HepG2 (cell line): ENCODE results near the gene B3GAT3. TPM values are rescaled to one million over a fixed set of nuclear protein-coding genes. Genes with fewer than 3 reads are reported as not detected.

Experiments used
- ELF1 ChIP-seq: sonication (generic); formaldehyde crosslinking; IDR thresholded peaks from 2 replicates; pipeline ENCODE4 v1.4.0; 2020; ENCODE audit warnings: missing genetic modification reagents
- ESRRA ChIP-seq: sonication (generic); formaldehyde crosslinking; IDR thresholded peaks from 2 replicates; pipeline ENCODE4 v1.5.1; 2020; ENCODE audit warnings: mild to moderate bottlenecking, low read depth, missing genetic modification reagents
- GABPB1 ChIP-seq: IDR thresholded peaks from 2 replicates; pipeline ENCODE4 v1.6.1; 2016; ENCODE audit warnings: mild to moderate bottlenecking, missing genetic modification reagents, moderate library complexity, missing compliant biosample characterization
- HDAC1 ChIP-seq: sonication (generic); formaldehyde crosslinking; IDR thresholded peaks from 2 replicates; pipeline ENCODE4 v1.5.1; 2020; ENCODE audit warnings: mild to moderate bottlenecking, missing genetic modification reagents
- HOXA5 ChIP-seq: sonication (generic); formaldehyde crosslinking; IDR thresholded peaks from 2 replicates; pipeline ENCODE4 v1.4.0; 2020; ENCODE audit warnings: missing genetic modification reagents
- MAFK ChIP-seq, 2 experiments: IDR thresholded peaks in 1 of 2; conservative IDR thresholded peaks in 1 of 2; 2 replicates each; pipeline ENCODE4 v1.6.1; 2011; ENCODE audit warnings: improper control_type of control experiment in 2 of 2, low read length in 2 of 2
- MAZ ChIP-seq, 2 experiments: sonication (generic) in 1 of 2; formaldehyde crosslinking in 1 of 2; IDR thresholded peaks; 2 replicates each; pipeline versions ENCODE4 v1.5.0 to v1.6.1; 2012 to 2020; ENCODE audit warnings: low read depth in 2 of 2, mild to moderate bottlenecking in 2 of 2, borderline replicate concordance in 1 of 2, improper control_type of control experiment in 1 of 2, low read length in 1 of 2, missing genetic modification reagents in 1 of 2, moderate library complexity in 1 of 2
- PHF8 ChIP-seq: sonication (generic); formaldehyde crosslinking; IDR thresholded peaks from 2 replicates; pipeline ENCODE4 v1.5.0; 2020; ENCODE audit warnings: missing genetic modification reagents
- POLR2A ChIP-seq, 2 experiments: IDR thresholded peaks; 2 replicates each; pipeline ENCODE4 v1.6.1; 2011; ENCODE audit warnings: low read depth in 2 of 2, low read length in 2 of 2, mild to moderate bottlenecking in 1 of 2, moderate library complexity in 1 of 2; ENCODE audit not compliant: insufficient read depth in 1 of 2
- PPARG ChIP-seq: conservative IDR thresholded peaks from 2 replicates; pipeline ENCODE4 v1.6.1; 2016; ENCODE audit warnings: missing biosample characterization, missing genetic modification reagents
- RAD51 ChIP-seq: fragments of 450-650 bp; IDR thresholded peaks from 2 replicates; pipeline ENCODE4 v1.6.1; 2016; ENCODE audit warnings: borderline replicate concordance
- SIN3A ChIP-seq: IDR thresholded peaks from 2 replicates; pipeline ENCODE4 v1.6.1; 2011; ENCODE audit warnings: low read depth, mild to moderate bottlenecking, control low read depth, low read length, borderline replicate concordance
- STAG1 ChIP-seq: sonication (generic); formaldehyde crosslinking; IDR thresholded peaks from 2 replicates; pipeline ENCODE4 v1.4.0; 2020; ENCODE audit warnings: missing genetic modification reagents
- ZBTB2 ChIP-seq: sonication (generic); formaldehyde crosslinking; IDR thresholded peaks from 2 replicates; pipeline ENCODE4 v1.8.0; 2022; ENCODE audit warnings: low read depth, missing genetic modification reagents
- ZBTB7A ChIP-seq: sonication (generic); formaldehyde crosslinking; IDR thresholded peaks from 2 replicates; pipeline ENCODE4 v1.8.0; 2022; ENCODE audit warnings: mild to moderate bottlenecking, missing genetic modification reagents
- ZBTB7B ChIP-seq: sonication (generic); formaldehyde crosslinking; IDR thresholded peaks from 2 replicates; pipeline ENCODE4 v1.4.0; 2020; ENCODE audit warnings: missing genetic modification reagents
- ZIK1 ChIP-seq: sonication (generic); formaldehyde crosslinking; IDR thresholded peaks from 2 replicates; pipeline ENCODE4 v1.5.0; 2020; ENCODE audit warnings: mild to moderate bottlenecking, low read depth, missing genetic modification reagents, borderline replicate concordance
- ZNF280D ChIP-seq: sonication (generic); formaldehyde crosslinking; IDR thresholded peaks from 2 replicates; pipeline ENCODE4 v1.5.1; 2020; ENCODE audit warnings: mild to moderate bottlenecking, missing genetic modification reagents
- ZNF331 ChIP-seq: sonication (generic); formaldehyde crosslinking; IDR thresholded peaks from 2 replicates; pipeline ENCODE4 v1.4.0; 2020; ENCODE audit warnings: missing genetic modification reagents
- ZNF414 ChIP-seq: sonication (generic); formaldehyde crosslinking; IDR thresholded peaks from 2 replicates; pipeline ENCODE4 v1.5.0; 2020; ENCODE audit warnings: missing genetic modification reagents
- ZNF777 ChIP-seq: sonication (generic); formaldehyde crosslinking; IDR thresholded peaks from 2 replicates; pipeline ENCODE4 v1.4.0; 2020; ENCODE audit warnings: missing genetic modification reagents
- polyA plus RNA-seq, 8 experiments: library from polyadenylated mRNA; depleted of rRNA in 3 of 8; stranded (reverse) in 7 of 8; unstranded in 1 of 8; fragments of >200 nt; fragmentation: Illumina TruSeq in 4 of 8; extraction: Trizol in 4 of 8; gene quantifications; 2 replicates each; pipeline versions ENCODE4 v1.2.1 to v1.2.3, GENCODE V29; 2011 to 2016; ENCODE audit warnings: low read depth in 4 of 8, missing spikeins in 1 of 8, mixed read lengths in 1 of 8; ENCODE audit not compliant: insufficient read depth in 1 of 8
- total RNA-seq, 5 experiments: library from RNA; depleted of rRNA; stranded (reverse); fragments of >200 nt; fragmentation: Illumina TruSeq; extraction: Trizol; gene quantifications; 2 replicates each; pipeline ENCODE4 v1.2.3, GENCODE V29; 2016; ENCODE audit warnings: low read depth in 1 of 5
- TF ChIP-seq, protein P1 (sequence below): sonication (generic); formaldehyde crosslinking; IDR thresholded peaks from 2 replicates; pipeline ENCODE4 v1.5.0; 2020; ENCODE audit warnings: mild to moderate bottlenecking, missing genetic modification reagents, moderate library complexity

B3GAT3 gene
- total and polyA plus RNA-seq, 2 of the 13 experiments (the other 11 are each of a cell fraction or from before 2014, with no cell fraction given) = 21.3 to 26.1 TPM

GRCh38 chr11:62612366-62613290 is 9.2 kb downstream of the B3GAT3 start, which contains the start of the genes EML3 and ROM1 (continued):
- peak; percentile 74 for TF ChIP-seq ZBTB2 (CRISPR knock-in tag)
- TF ChIP-seq ZNF777 = peak; percentile 91
- peak; percentile 24; the same call in 1 of the 2 replicates for TF ChIP-seq ZNF414 (CRISPR knock-in tag)
- peak; percentile 75; the same call in 1 of the 2 replicates for TF ChIP-seq MAZ (IDR thresholded peaks at IDR 0.05; ENCODE audit: borderline replicate concordance, low read depth, low read length)
- peak; percentile 34; the same call in 1 of the 2 replicates for TF ChIP-seq MAZ (CRISPR knock-in tag; IDR thresholded peaks at IDR 0.05; ENCODE audit: low read depth)
- TF ChIP-seq HOXA5 (CRISPR knock-in tag) = no peak
- no peak for TF ChIP-seq RAD51
- 0 out of 2 replicates have a peak, but pooled peaks have one; percentile 25 for TF ChIP-seq ZBTB7B (CRISPR knock-in tag)
- TF ChIP-seq ESRRA (CRISPR knock-in tag) = no peak
- peak; percentile 43; the same call in 1 of the 2 replicates for TF ChIP-seq ELF1 (CRISPR knock-in tag)
- peak; percentile 67; the same call in 1 of the 2 replicates for TF ChIP-seq GABPB1
- 0 out of 2 replicates have a peak, but pooled peaks have one; percentile 8 for TF ChIP-seq ZNF331 (CRISPR knock-in tag)
- peak in 1 of 2 experiments; percentile 19; a peak in 1 of 4 replicates for TF ChIP-seq POLR2A (IDR thresholded peaks at IDR 0.05; ENCODE audit: insufficient read depth in 1 of 2, low read depth in 2 of 2, low read length in 2 of 2)
- TF ChIP-seq PHF8 (CRISPR knock-in tag) = peak; percentile 28; the same call in 1 of the 2 replicates
- 0 out of 2 replicates have a peak, but pooled peaks have one; percentile 17 for TF ChIP-seq HDAC1
- peak; percentile 18; the same call in 1 of the 2 replicates for TF ChIP-seq STAG1 (CRISPR knock-in tag)
- TF ChIP-seq ZIK1 (CRISPR knock-in tag) = peak; percentile 60; the same call in 1 of the 2 replicates
- peak; percentile 20; the same call in 1 of the 2 replicates for TF ChIP-seq SIN3A
- TF ChIP-seq, protein P1, sequence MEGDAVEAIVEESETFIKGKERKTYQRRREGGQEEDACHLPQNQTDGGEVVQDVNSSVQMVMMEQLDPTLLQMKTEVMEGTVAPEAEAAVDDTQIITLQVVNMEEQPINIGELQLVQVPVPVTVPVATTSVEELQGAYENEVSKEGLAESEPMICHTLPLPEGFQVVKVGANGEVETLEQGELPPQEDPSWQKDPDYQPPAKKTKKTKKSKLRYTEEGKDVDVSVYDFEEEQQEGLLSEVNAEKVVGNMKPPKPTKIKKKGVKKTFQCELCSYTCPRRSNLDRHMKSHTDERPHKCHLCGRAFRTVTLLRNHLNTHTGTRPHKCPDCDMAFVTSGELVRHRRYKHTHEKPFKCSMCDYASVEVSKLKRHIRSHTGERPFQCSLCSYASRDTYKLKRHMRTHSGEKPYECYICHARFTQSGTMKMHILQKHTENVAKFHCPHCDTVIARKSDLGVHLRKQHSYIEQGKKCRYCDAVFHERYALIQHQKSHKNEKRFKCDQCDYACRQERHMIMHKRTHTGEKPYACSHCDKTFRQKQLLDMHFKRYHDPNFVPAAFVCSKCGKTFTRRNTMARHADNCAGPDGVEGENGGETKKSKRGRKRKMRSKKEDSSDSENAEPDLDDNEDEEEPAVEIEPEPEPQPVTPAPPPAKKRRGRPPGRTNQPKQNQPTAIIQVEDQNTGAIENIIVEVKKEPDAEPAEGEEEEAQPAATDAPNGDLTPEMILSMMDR (CRISPR knock-in tag) = peak; percentile 74
- no peak for TF ChIP-seq PPARG (CRISPR knock-in tag)
- peak; percentile 50 to 54; a peak in 3 of 4 replicates for TF ChIP-seq MAFK (conservative IDR thresholded peaks at IDR 0.05 in 1 of 2, IDR thresholded peaks at IDR 0.05 in 1 of 2; ENCODE audit: low read length in 2 of 2)
- TF ChIP-seq ZNF280D (CRISPR knock-in tag) = no peak
- TF ChIP-seq ZBTB7A = 0 out of 2 replicates have a peak, but pooled peaks have one; percentile 25
